Measurements from ENCODE around the gene KIFC3. TPM values are rescaled to one million over a fixed set of nuclear protein-coding genes. Genes with fewer than 3 reads are reported as not detected.
"Not testable (repeated sequence)": the region's sequence is repeated elsewhere in the genome, so short reads cannot be mapped to it uniquely, and the experiment has no call there.

The KIFC3 gene
- total RNA-seq, 1 donor from 2014 or later, result 61.6 TPM

- ATAC-seq (ENCODE audit: poor library complexity) (no peak), DNase-seq (no peak)
- intact Hi-C loops (cut with DNase I), result loop anchor here (5.0 to 10.0 kb wide), 2 partner anchors 118 to 146 kb away; no protein-coding TSS in a partner anchor
These were observed 79.1 kb downstream of the KIFC3 start for GRCh38 chr16:57723170-57723569.

GRCh38 chr16:57722651-57723050, 79.6 kb downstream of the KIFC3 start:
- intact Hi-C loops (cut with DNase I), result loop anchor here (5.0 to 10.0 kb wide), 2 partner anchors 118 to 145 kb away; no protein-coding TSS in a partner anchor
- DNase-seq (no peak), ATAC-seq (ENCODE audit: poor library complexity) (no peak)

- ATAC-seq (ENCODE audit: poor library complexity), result no peak
- DNase-seq, result no peak
- intact Hi-C loops (cut with DNase I), result loop anchor here (5.0 to 10.0 kb wide), 2 partner anchors 117 to 145 kb away; no protein-coding TSS in a partner anchor
These were observed 80.1 kb downstream of the KIFC3 start for GRCh38 chr16:57722210-57722499.

GRCh38 chr16:57721356-57722209, 80.7 kb downstream of the KIFC3 start:
- DNase-seq (no peak), ATAC-seq (ENCODE audit: poor library complexity) (no peak)
- intact Hi-C loops (cut with DNase I), result loop anchor here (5.0 to 10.0 kb wide), 2 partner anchors 117 to 144 kb away; no protein-coding TSS in a partner anchor

GRCh38 chr16:57720142-57720575, 82.1 kb downstream of the KIFC3 start:
- intact Hi-C loops (cut with DNase I), result loop anchor here (5.0 to 10.0 kb wide), 2 partner anchors 115 to 143 kb away; no protein-coding TSS in a partner anchor
- peak; percentile 67 for ATAC-seq (ENCODE audit: poor library complexity)
- peak; percentile 62 for DNase-seq

GRCh38 chr16:57714047-57714446, 88.2 kb downstream of the KIFC3 start:
- intact Hi-C loops (cut with DNase I), result no loop called here
- ATAC-seq (ENCODE audit: poor library complexity), result no peak
- no peak for DNase-seq

GRCh38 chr16:57713596-57713995, 88.7 kb downstream of the KIFC3 start:
- ATAC-seq (ENCODE audit: poor library complexity), result no peak
- no peak for DNase-seq
- intact Hi-C loops (cut with DNase I), result no loop called here

GRCh38 chr16:57712569-57712968, 89.7 kb downstream of the KIFC3 start:
- ATAC-seq (ENCODE audit: poor library complexity); intact Hi-C loops (cut with DNase I); DNase-seq: not testable (repeated sequence)

GRCh38 chr16:57711993-57712392, 90.3 kb downstream of the KIFC3 start:
- DNase-seq (no peak), ATAC-seq (ENCODE audit: poor library complexity) (no peak)
- intact Hi-C loops (cut with DNase I), result no loop called here

GRCh38 chr16:57711346-57711745, 90.9 kb downstream of the KIFC3 start:
- DNase-seq, result no peak
- intact Hi-C loops (cut with DNase I), result no loop called here
- no peak for ATAC-seq (ENCODE audit: poor library complexity)

- ATAC-seq (ENCODE audit: poor library complexity), result no peak
- no peak for DNase-seq
- intact Hi-C loops (cut with DNase I), result no loop called here
These were observed 92.6 kb downstream of the KIFC3 start for GRCh38 chr16:57709663-57710062.

Small RNAs within 50 kb of the gene (microRNA-seq; reads per million reads assigned to microRNA genes)
- not detected for gene MIR6772

Other genes with a start within 250 kb of the KIFC3 start
- gene ADGRG1, start 173.9 kb downstream of the KIFC3 start, total RNA-seq, result 23.0 TPM
- gene ADGRG3, start 134.2 kb downstream of the KIFC3 start, total RNA-seq, result 0.48 TPM
- not detected for gene DRC7, start 107.7 kb downstream of the KIFC3 start, total RNA-seq
- 9.4 TPM for gene KATNB1, start 66.7 kb downstream of the KIFC3 start, total RNA-seq
- gene CNGB1, start 168.6 kb upstream of the KIFC3 start, total RNA-seq, result not detected
- gene ZNF319, start 198.2 kb upstream of the KIFC3 start, total RNA-seq, result 8.1 TPM
- 32.1 TPM for gene USB1, start 198.9 kb upstream of the KIFC3 start, total RNA-seq
- 55.2 TPM for gene MMP15, start 223.3 kb upstream of the KIFC3 start, total RNA-seq